Measurements from ENCODE around the gene P2RY1.

GRCh38 chr3:152790651-152791387, 44.1 kb upstream of the P2RY1 start:
- no peak for TF ChIP-seq PATZ1 (tag by site-specific recombination; IDR thresholded peaks at IDR 0.05)
- no peak for TF ChIP-seq ZFP3 (tag by site-specific recombination; IDR thresholded peaks at IDR 0.05; ENCODE audit: low read depth)
- no peak for TF ChIP-seq ZNF121 (tag by site-specific recombination; IDR thresholded peaks at IDR 0.05)
- TF ChIP-seq ZNF510 (tag by site-specific recombination; IDR thresholded peaks at IDR 0.05; ENCODE audit: insufficient replicate concordance): no peak
- no peak for TF ChIP-seq ZBTB17 (tag by site-specific recombination; IDR thresholded peaks at IDR 0.05)
- no peak for TF ChIP-seq ZNF707 (tag by site-specific recombination; IDR thresholded peaks at IDR 0.05)
- no peak for TF ChIP-seq ZNF610 (tag by site-specific recombination; IDR thresholded peaks at IDR 0.05; ENCODE audit: borderline replicate concordance)
- TF ChIP-seq ZNF18 (tag by site-specific recombination; IDR thresholded peaks at IDR 0.05): no peak
- no peak for TF ChIP-seq REST (tag by site-specific recombination; IDR thresholded peaks at IDR 0.05)
- no peak for TF ChIP-seq ZNF596 (tag by site-specific recombination; IDR thresholded peaks at IDR 0.05)
- no peak for TF ChIP-seq ZNF776 (tag by site-specific recombination; IDR thresholded peaks at IDR 0.05; ENCODE audit: borderline replicate concordance)
